ENCODE data around the gene CER1. TPM values are rescaled to one million over a fixed set of nuclear protein-coding genes. Genes with fewer than 3 reads are reported as not detected.

CER1 gene
- total and polyA plus RNA-seq, 5 experiments from 2014 or later, result not detected

- H3K4me3 Mint-ChIP-seq, result no peak overlapping the region
- no peak overlapping the region for H3K27ac Mint-ChIP-seq
- peaks cover 0 to 2% (median 0%) of the 10 kb centered on the region in 9 donors for H3K9me3 Mint-ChIP-seq
- ATAC-seq, result no peak
- DNase-seq, result no peak
- POLR2A ChIA-PET, result no interaction called here
- H3K27me3 Mint-ChIP-seq, result peaks cover 12 to 38% (median 14%) of the 10 kb centered on the region in 5 donors
- H3K4me1 Mint-ChIP-seq, result peaks cover 4 to 18% (median 8%) of the 10 kb centered on the region in 4 donors
- H3K36me3 Mint-ChIP-seq, result no peaks in the 10 kb centered on the region
Observed at GRCh38 chr9:14747111-14747510, 24.6 kb upstream of the CER1 start.

- H3K4me1 Mint-ChIP-seq, result peaks cover 4 to 18% (median 8%) of the 10 kb centered on the region in 4 donors
- POLR2A ChIA-PET, result no interaction called here
Observed at GRCh38 chr9:14746626-14747025, 24.1 kb upstream of the CER1 start.

GRCh38 chr9:14744768-14745167, 22.2 kb upstream of the CER1 start:
- POLR2A ChIA-PET, result no interaction called here
- H3K9me3 Mint-ChIP-seq, result peaks cover 0 to 2% (median 0%) of the 10 kb centered on the region in 9 donors
- H3K36me3 Mint-ChIP-seq, result no peaks in the 10 kb centered on the region
- peaks cover 2 to 5% (median 3%) of the 10 kb centered on the region in 4 donors for H3K4me1 Mint-ChIP-seq
- DNase-seq, result no peak
- peaks cover 5 to 18% (median 11%) of the 10 kb centered on the region in 5 donors for H3K27me3 Mint-ChIP-seq
- H3K4me3 Mint-ChIP-seq, result no peak overlapping the region
- no peak for ATAC-seq
- H3K27ac Mint-ChIP-seq, result no peak overlapping the region

More at GRCh38 chr9:14746626-14747025, 24.1 kb upstream of the CER1 start:
- no peak for DNase-seq
- Mint-ChIP-seq H3K27ac (no peak overlapping the region), H3K36me3 (no peaks in the 10 kb centered on the region), H3K27me3 (peaks cover 10 to 33% (median 13%) of the 10 kb centered on the region in 5 donors), H3K9me3 (peaks cover 0 to 2% (median 0%) of the 10 kb centered on the region in 9 donors), H3K4me3 (no peak overlapping the region)
- no peak for ATAC-seq

- POLR2A ChIA-PET, result no interaction called here
Observed at GRCh38 chr9:14741369-14741768, 18.8 kb upstream of the CER1 start.

GRCh38 chr9:14733133-14733532, 10.6 kb upstream of the CER1 start:
- Mint-ChIP-seq H3K27me3 (peaks cover 8 to 40% (median 16%) of the 10 kb centered on the region in 5 donors), H3K9me3 (no peaks in the 10 kb centered on the region)

More at GRCh38 chr9:14741369-14741768, 18.8 kb upstream of the CER1 start:
- DNase-seq, result no peak
- Mint-ChIP-seq H3K4me3 (no peak overlapping the region), H3K9me3 (peaks cover 0 to 2% (median 0%) of the 10 kb centered on the region in 9 donors), H3K27ac (no peak overlapping the region), H3K27me3 (peaks cover 9 to 22% (median 12%) of the 10 kb centered on the region in 5 donors), H3K4me1 (no peaks in the 10 kb centered on the region), H3K36me3 (no peaks in the 10 kb centered on the region)
- ATAC-seq, result no peak

GRCh38 chr9:14731294-14731981, 8.9 kb upstream of the CER1 start:
- POLR2A ChIA-PET, result no interaction called here
- no peak for ATAC-seq
- peaks cover 5 to 23% (median 13%) of the 10 kb centered on the region in 5 donors for H3K27me3 Mint-ChIP-seq
- no peaks in the 10 kb centered on the region for H3K9me3 Mint-ChIP-seq
- no peak for DNase-seq
- H3K4me3 Mint-ChIP-seq, result no peak overlapping the region
- H3K27ac Mint-ChIP-seq, result no peak overlapping the region
- H3K4me1 Mint-ChIP-seq, result no peaks in the 10 kb centered on the region
- H3K36me3 Mint-ChIP-seq, result no peaks in the 10 kb centered on the region

More at GRCh38 chr9:14733133-14733532, 10.6 kb upstream of the CER1 start:
- H3K27ac Mint-ChIP-seq, result no peak overlapping the region
- DNase-seq (no peak), ATAC-seq (no peak)
- POLR2A ChIA-PET, result no interaction called here
- no peaks in the 10 kb centered on the region for H3K4me1 Mint-ChIP-seq
- H3K4me3 Mint-ChIP-seq, result no peak overlapping the region
- no peaks in the 10 kb centered on the region for H3K36me3 Mint-ChIP-seq

- Mint-ChIP-seq H3K27me3 (peaks cover 6 to 18% (median 10%) of the 10 kb centered on the region in 5 donors), H3K9me3 (no peaks in the 10 kb centered on the region), H3K27ac (no peak overlapping the region), H3K4me3 (no peak overlapping the region), H3K4me1 (no peaks in the 10 kb centered on the region), H3K36me3 (no peaks in the 10 kb centered on the region)
- POLR2A ChIA-PET, result no interaction called here
- DNase-seq (no peak), ATAC-seq (no peak)
Observed at GRCh38 chr9:14730461-14730898, 7.9 kb upstream of the CER1 start.

- POLR2A ChIA-PET, result no interaction called here
- DNase-seq, result no peak
- Mint-ChIP-seq H3K4me3 (no peak overlapping the region), H3K36me3 (no peaks in the 10 kb centered on the region), H3K9me3 (no peaks in the 10 kb centered on the region), H3K27me3 (peaks cover 11 to 40% (median 13%) of the 10 kb centered on the region in 5 donors), H3K4me1 (no peaks in the 10 kb centered on the region), H3K27ac (no peak overlapping the region)
- ATAC-seq, result no peak
Observed at GRCh38 chr9:14723301-14723700, 768 bp upstream of the CER1 start.

- Mint-ChIP-seq H3K27ac (no peak overlapping the region), H3K27me3 (peaks cover 12 to 42% (median 19%) of the 10 kb centered on the region in 5 donors), H3K9me3 (no peaks in the 10 kb centered on the region), H3K4me3 (no peak overlapping the region), H3K36me3 (no peaks in the 10 kb centered on the region), H3K4me1 (no peaks in the 10 kb centered on the region)
- no peak for ATAC-seq
- POLR2A ChIA-PET, result no interaction called here
- no peak for DNase-seq
Observed at GRCh38 chr9:14719231-14719923, 3.2 kb downstream of the CER1 start.

- Mint-ChIP-seq H3K36me3 (peaks cover 0 to 3% (median 0%) of the 10 kb centered on the region in 3 donors), H3K4me3 (no peak overlapping the region), H3K9me3 (peaks cover 0 to 3% (median 0%) of the 10 kb centered on the region in 9 donors), H3K4me1 (no peaks in the 10 kb centered on the region), H3K27me3 (peaks cover 8 to 55% (median 27%) of the 10 kb centered on the region in 5 donors), H3K27ac (no peak overlapping the region)
- POLR2A ChIA-PET, result no interaction called here
- ATAC-seq (no peak), DNase-seq (no peak)
Observed at GRCh38 chr9:14715102-14715501, 7.4 kb downstream of the CER1 start.

GRCh38 chr9:14713187-14713767, 9.3 kb downstream of the CER1 start:
- ATAC-seq (no peak), DNase-seq (no peak)
- no peak overlapping the region for H3K4me3 Mint-ChIP-seq
- POLR2A ChIA-PET, result no interaction called here
- peaks cover 0 to 7% (median 0%) of the 10 kb centered on the region in 3 donors for H3K36me3 Mint-ChIP-seq
- H3K9me3 Mint-ChIP-seq, result peaks cover 0 to 19% (median 8%) of the 10 kb centered on the region in 9 donors
- H3K27me3 Mint-ChIP-seq, result peaks cover 10 to 60% (median 35%) of the 10 kb centered on the region in 5 donors
- H3K4me1 Mint-ChIP-seq, result no peaks in the 10 kb centered on the region
- no peak overlapping the region for H3K27ac Mint-ChIP-seq

GRCh38 chr9:14710804-14711203, 11.7 kb downstream of the CER1 start:
- Mint-ChIP-seq H3K27ac (no peak overlapping the region), H3K9me3 (peaks cover 12 to 43% (median 26%) of the 10 kb centered on the region in 9 donors), H3K36me3 (peaks cover 0 to 26% (median 6%) of the 10 kb centered on the region in 3 donors), H3K4me1 (peaks cover 0 to 7% (median 0%) of the 10 kb centered on the region in 4 donors), H3K4me3 (no peak overlapping the region), H3K27me3 (peaks cover 12 to 64% (median 34%) of the 10 kb centered on the region in 5 donors)
- DNase-seq, result no peak
- no peak for ATAC-seq
- POLR2A ChIA-PET, result no interaction called here

Measured in naive thymus-derived CD8-positive, alpha-beta T cell (primary cell).